ENCODE data around the gene CALD1. TPM values are rescaled to one million over a fixed set of nuclear protein-coding genes. Genes with fewer than 3 reads are reported as not detected.

The CALD1 gene
- total RNA-seq, 1 experiment from 2014 or later, result 107 TPM

DNA sequence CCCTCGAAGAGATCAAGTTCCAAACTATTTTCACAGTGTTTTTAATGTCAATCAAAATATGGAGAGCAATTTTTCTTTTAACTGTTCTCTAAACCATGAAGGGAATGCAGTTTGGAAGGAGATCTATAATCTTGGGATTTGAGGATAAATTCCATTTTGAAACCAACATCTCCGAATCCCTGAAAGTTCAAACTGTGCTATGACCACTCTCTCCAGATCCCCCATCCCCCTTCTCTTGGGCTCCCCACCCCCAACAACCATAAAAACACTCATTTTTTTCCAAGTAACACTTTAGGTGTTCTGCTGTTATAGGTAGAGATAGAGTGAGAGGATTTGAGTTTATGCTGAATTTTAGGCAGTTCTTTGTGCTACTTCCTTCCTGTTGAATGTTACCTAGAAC is 1.7 kb downstream of the CALD1 start:
- Histone ChIP-seq H4K91ac (ENCODE audit: insufficient read length, low read depth, low read length) (no peak overlapping the region), H3K4me1 (ENCODE audit: insufficient read depth, low read length) (peaks cover 5% of the 10 kb centered on the region), H2AFZ (ENCODE audit: low read length) (no peak overlapping the region), H2BK15ac (ENCODE audit: low read depth, low read length) (no peak overlapping the region), H3K23ac (ENCODE audit: insufficient read length, low read depth, low read length) (no peak overlapping the region), H3K27ac (ENCODE audit: insufficient read length, low read depth, low read length) (no peak overlapping the region), H2BK20ac (ENCODE audit: low read depth, low read length, poor library complexity, severe bottlenecking) (no peak overlapping the region), H4K20me1 (ENCODE audit: control insufficient read depth, insufficient read depth, insufficient read length) (no peaks in the 10 kb centered on the region), H3K4me2 (ENCODE audit: insufficient read depth, insufficient read length, low read length) (peak overlapping the region; percentile 75), H3K56ac (ENCODE audit: insufficient read length, low read depth, low read length) (no peak overlapping the region), H3K9me3 (ENCODE audit: control insufficient read depth, low read depth, low read length) (no peaks in the 10 kb centered on the region), H3K14ac (ENCODE audit: insufficient read depth, low read length) (no peak overlapping the region), H3T11ph (ENCODE audit: low read length) (no peak overlapping the region), H3K4ac (ENCODE audit: low read depth, low read length) (no peak overlapping the region), H3K27me3 (ENCODE audit: insufficient read depth, low read length) (no peaks in the 10 kb centered on the region), H4K8ac (replicated peaks; ENCODE audit: insufficient read length, low read depth, low read length) (no peak overlapping the region), H3K79me1 (ENCODE audit: insufficient read depth, low read depth, low read length, poor library complexity, severe bottlenecking) (peaks cover 4% of the 10 kb centered on the region), H3K9ac (ENCODE audit: extremely low read depth, insufficient read length, low read length) (peak overlapping the region; percentile 68), H2BK120ac (ENCODE audit: low read depth, low read length, poor library complexity, severe bottlenecking) (no peak overlapping the region), H3K79me2 (ENCODE audit: insufficient read depth, low read length) (peaks cover 42% of the 10 kb centered on the region; the same call in 1 of the 2 replicates), H4K5ac (ENCODE audit: insufficient read length, low read depth, low read length) (no peak overlapping the region), H2BK5ac (ENCODE audit: insufficient read length, low read length) (no peak overlapping the region), H3K23me2 (ENCODE audit: insufficient read length, low read depth, low read length, poor library complexity, severe bottlenecking) (peaks cover 3% of the 10 kb centered on the region), H2BK12ac (ENCODE audit: insufficient read length, low read depth, low read length) (no peak overlapping the region), H3K18ac (ENCODE audit: insufficient read length, low read depth, low read length) (no peak overlapping the region), H2AK5ac (ENCODE audit: insufficient read length, low read length) (no peak overlapping the region)
- H3K4me3 Mint-ChIP-seq, result peak overlapping the region; percentile 74 to 88
- WGBS (ENCODE audit: extremely low coverage, insufficient read length, low lambda C conversion rate), result no CpG with 5 or more reads among the region's 2 CpGs
- peaks cover 46 to 48% of the 10 kb centered on the region in 2 experiments for H3K4me1 Mint-ChIP-seq
- H3K9me3 Mint-ChIP-seq, result no peaks in the 10 kb centered on the region
- peaks cover 0 to 6% (median 3%) of the 10 kb centered on the region in 3 experiments; a peak in 1 of 7 replicates for H3K36me3 Mint-ChIP-seq (ENCODE audit: insufficient read depth in 1 of 3, low read depth in 3 of 3)
- TF ChIP-seq, protein P1, sequence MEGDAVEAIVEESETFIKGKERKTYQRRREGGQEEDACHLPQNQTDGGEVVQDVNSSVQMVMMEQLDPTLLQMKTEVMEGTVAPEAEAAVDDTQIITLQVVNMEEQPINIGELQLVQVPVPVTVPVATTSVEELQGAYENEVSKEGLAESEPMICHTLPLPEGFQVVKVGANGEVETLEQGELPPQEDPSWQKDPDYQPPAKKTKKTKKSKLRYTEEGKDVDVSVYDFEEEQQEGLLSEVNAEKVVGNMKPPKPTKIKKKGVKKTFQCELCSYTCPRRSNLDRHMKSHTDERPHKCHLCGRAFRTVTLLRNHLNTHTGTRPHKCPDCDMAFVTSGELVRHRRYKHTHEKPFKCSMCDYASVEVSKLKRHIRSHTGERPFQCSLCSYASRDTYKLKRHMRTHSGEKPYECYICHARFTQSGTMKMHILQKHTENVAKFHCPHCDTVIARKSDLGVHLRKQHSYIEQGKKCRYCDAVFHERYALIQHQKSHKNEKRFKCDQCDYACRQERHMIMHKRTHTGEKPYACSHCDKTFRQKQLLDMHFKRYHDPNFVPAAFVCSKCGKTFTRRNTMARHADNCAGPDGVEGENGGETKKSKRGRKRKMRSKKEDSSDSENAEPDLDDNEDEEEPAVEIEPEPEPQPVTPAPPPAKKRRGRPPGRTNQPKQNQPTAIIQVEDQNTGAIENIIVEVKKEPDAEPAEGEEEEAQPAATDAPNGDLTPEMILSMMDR (conservative IDR thresholded peaks at IDR 0.05), result no peak
- no peak for DNase-seq
- no peaks in the 10 kb centered on the region for H3K27me3 Mint-ChIP-seq (ENCODE audit: low read depth)
- peak overlapping the region in 2 of 3 experiments; percentile 75 to 94; a peak in 5 of 7 replicates for H3K27ac Mint-ChIP-seq

Measured in H9 (cell line).